Prostate gland (tissue), 2 donors: ENCODE measurements around the gene PAN2. TPM values are rescaled to one million over a fixed set of nuclear protein-coding genes. Genes with fewer than 3 reads are reported as not detected.

Source experiments
- DNase-seq: peaks from one replicate; pipeline ENCODE4 v3.0.0-alpha.2; 2019; ENCODE audit warnings: low spot score
- H3K27ac ChIP-seq, 2 donors: fragments of 200-600 bp; sonication (generic); 2 replicates each; pipeline ENCODE4 v1.5.1; 2017 to 2019
- H3K27me3 ChIP-seq: fragments of 200-600 bp; sonication (generic); replicated peaks from 2 replicates; pipeline ENCODE4 v1.5.1; 2019; ENCODE audit not compliant: insufficient read depth
- H3K36me3 ChIP-seq, 2 donors: fragments of 200-600 bp; sonication (generic); 1 replicate in 1 of 2; 2 replicates in 1 of 2; pipeline versions ENCODE4 v1.5.1 to v1.8.1; 2017 to 2019
- H3K4me1 ChIP-seq: fragments of 200-600 bp; sonication (generic); replicated peaks from 2 replicates; pipeline ENCODE4 v1.5.1; 2019
- H3K4me3 ChIP-seq, 2 donors: fragments of 200-600 bp; sonication (generic); 2 replicates each; pipeline ENCODE4 v1.5.1; 2017 to 2019
- H3K9me3 ChIP-seq: fragments of 200-600 bp; sonication (generic); 2 replicates; pipeline ENCODE4 v1.5.1; 2017
- POLR2A ChIP-seq: fragments of 450-650 bp; IDR thresholded peaks from one replicate; pipeline ENCODE4 v1.6.1; 2016; ENCODE audit warnings: antibody characterized with exemption, mild to moderate bottlenecking
- POLR2AphosphoS5 ChIP-seq: sonication (generic); formaldehyde crosslinking; IDR thresholded peaks from one replicate; pipeline ENCODE4 v1.6.1; 2017; ENCODE audit warnings: antibody characterized with exemption
- whole genome bisulfite sequencing: methylation state at CpG from one replicate; pipeline ENCODE4 v1.1.5; 2018; 5-methylcytosine and 5-hydroxymethylcytosine counted together
- intact Hi-C: fragments of 100-400 bp; cut with DNase I; formaldehyde crosslinking; loops from one replicate; pipeline ENCODE4 v1.14.2; 2022
- total RNA-seq, 2 donors: library from RNA; depleted of rRNA; stranded (reverse); fragments of >200 nt; gene quantifications; one replicate each; pipeline ENCODE4 v1.1.0, GENCODE V29; 2016
- TF ChIP-seq, protein P1 (sequence below), 4 experiments: fragments of 200-600 bp in 2 of 4; fragments of 450-650 bp in 2 of 4; sonication (generic) in 2 of 4; IDR thresholded peaks; 1 replicate in 3 of 4; 2 replicates in 1 of 4; pipeline ENCODE4 v1.5.1; 2016 to 2019; ENCODE audit warnings: antibody characterized with exemption in 4 of 4, mild to moderate bottlenecking in 2 of 4, moderate library complexity in 2 of 4

PAN2 gene
- total RNA-seq, 2 donors from 2014 or later: 31.8 to 60.8 TPM

DNA sequence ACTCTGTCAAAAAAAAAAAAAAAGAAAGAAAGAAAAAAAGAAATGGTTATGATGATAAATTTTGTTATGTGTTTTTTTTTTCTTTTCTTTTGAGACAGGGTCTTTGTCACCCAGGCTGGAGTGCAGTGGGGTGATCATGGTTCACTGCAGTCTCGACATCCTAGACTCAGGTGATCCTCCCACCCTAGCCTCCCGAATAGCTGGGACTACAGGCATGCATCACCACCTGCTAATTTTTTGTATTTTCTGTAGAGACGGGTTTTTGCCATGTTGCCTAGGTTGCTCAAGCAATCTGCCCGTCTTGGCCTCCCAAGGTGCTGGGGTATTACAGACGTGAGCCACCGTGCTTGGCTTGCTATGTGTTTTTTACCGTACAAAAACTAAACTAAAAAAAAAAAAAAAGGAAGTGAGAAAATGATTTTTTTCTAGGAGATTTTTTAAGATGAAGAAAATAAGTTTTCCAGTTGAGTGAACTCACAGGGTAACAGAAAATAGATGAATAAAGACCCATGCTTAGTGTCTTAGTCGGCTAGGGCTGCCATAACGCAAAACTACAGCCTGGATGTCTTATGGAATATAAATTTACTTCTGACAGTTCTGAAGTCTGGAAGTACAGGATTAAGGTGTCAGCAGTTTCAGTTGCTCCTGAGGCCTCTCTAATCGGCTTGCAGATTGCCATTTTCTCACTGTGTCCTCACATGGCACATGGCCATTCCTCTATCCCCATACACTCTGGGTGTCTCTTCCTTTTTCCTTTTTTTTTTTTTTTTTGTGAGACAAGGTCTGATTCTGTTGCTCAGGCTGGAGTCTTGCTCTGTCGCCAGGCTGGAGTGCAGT is 42.0 kb upstream of the PAN2 start:
- no peak for DNase-seq
- Histone ChIP-seq H3K4me3 (no peak overlapping the region), H3K27me3 (no peaks in the 10 kb centered on the region), H3K36me3 (no peaks in the 10 kb centered on the region), H3K4me1 (no peaks in the 10 kb centered on the region), H3K27ac (no peak overlapping the region), H3K9me3 (no peaks in the 10 kb centered on the region)
- 80% methylated on average over 11 of the region's 11 CpGs for WGBS
- TF ChIP-seq POLR2A: no peak
- TF ChIP-seq, protein P1, sequence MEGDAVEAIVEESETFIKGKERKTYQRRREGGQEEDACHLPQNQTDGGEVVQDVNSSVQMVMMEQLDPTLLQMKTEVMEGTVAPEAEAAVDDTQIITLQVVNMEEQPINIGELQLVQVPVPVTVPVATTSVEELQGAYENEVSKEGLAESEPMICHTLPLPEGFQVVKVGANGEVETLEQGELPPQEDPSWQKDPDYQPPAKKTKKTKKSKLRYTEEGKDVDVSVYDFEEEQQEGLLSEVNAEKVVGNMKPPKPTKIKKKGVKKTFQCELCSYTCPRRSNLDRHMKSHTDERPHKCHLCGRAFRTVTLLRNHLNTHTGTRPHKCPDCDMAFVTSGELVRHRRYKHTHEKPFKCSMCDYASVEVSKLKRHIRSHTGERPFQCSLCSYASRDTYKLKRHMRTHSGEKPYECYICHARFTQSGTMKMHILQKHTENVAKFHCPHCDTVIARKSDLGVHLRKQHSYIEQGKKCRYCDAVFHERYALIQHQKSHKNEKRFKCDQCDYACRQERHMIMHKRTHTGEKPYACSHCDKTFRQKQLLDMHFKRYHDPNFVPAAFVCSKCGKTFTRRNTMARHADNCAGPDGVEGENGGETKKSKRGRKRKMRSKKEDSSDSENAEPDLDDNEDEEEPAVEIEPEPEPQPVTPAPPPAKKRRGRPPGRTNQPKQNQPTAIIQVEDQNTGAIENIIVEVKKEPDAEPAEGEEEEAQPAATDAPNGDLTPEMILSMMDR (IDR thresholded peaks at IDR 0.05): no peak
- TF ChIP-seq POLR2AphosphoS5: no peak
- intact Hi-C loops: no loop called here

DNA sequence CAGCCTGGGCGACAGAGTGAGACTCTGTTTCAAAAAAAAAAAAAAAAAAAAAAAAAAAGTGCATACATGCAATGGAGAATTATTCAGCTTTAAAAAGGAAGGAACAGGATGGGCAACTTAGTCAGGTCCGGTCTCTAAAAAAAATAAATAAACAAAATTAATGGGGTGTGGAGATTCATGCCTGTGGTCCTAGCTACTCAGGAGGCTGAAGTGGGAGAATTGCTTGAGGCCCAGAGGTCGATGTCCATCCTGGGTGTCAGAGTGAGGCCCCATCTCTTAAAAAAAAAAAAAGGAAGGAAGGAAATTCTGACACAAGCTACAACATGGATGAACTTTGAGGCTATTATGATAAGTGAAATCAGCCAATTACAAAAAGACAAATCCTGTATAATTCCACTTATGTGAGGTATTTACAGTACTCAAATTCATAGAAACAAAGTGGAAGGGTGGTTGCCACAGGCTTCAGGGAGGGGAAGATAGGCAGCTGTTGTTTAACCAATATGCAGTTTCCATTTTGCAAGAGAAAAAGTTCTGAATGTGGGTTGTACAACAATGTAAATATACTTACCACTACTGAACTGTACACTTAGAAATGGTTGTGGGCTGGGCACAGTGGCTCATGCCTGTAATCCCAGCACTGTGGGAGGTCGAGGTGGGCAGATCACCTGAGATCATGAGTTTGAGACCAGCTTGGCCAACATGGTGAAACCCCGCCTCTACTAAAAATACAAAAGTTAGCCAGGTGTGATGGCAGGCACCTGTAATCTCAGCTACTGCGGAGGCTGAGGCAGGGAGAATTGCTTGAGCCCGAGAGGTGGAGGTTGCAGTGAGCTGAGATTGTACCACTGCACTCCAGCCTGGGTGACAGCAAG is 41.2 kb upstream of the PAN2 start:
- H3K36me3 ChIP-seq: no peaks in the 10 kb centered on the region
- H3K4me1 ChIP-seq: no peaks in the 10 kb centered on the region
- H3K4me3 ChIP-seq: no peak overlapping the region
- WGBS: 64% methylated on average over 7 of the region's 7 CpGs
- no peaks in the 10 kb centered on the region for H3K9me3 ChIP-seq
- no peak overlapping the region for H3K27ac ChIP-seq
- intact Hi-C loops: no loop called here
- DNase-seq: no peak
- TF ChIP-seq POLR2A: no peak
- TF ChIP-seq, protein P1 (IDR thresholded peaks at IDR 0.05): no peak
- TF ChIP-seq POLR2AphosphoS5: no peak
- no peaks in the 10 kb centered on the region for H3K27me3 ChIP-seq

DNA sequence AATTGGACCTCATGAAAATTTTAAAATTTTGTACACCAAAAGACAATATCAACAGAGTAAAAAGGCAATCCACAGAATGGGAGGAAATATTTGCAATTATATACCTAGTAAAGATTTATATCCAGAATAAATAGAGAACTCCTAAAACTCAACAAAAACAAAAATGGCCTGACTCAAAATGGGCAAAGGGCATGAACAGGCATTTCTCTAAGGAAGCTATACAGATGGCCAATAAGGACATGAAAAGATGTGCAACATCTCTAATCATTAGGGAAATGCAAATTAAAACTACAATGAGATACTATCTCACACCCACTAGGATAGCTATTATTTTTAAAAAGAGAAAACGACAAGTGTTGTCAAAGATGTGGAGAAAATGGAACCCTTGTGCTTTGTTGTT is 39.7 kb upstream of the PAN2 start:
- no peaks in the 10 kb centered on the region for H3K4me1 ChIP-seq
- DNase-seq: no peak
- no peak overlapping the region for H3K4me3 ChIP-seq
- WGBS: 97% methylated on average over 1 of the region's 1 CpG
- H3K27me3 ChIP-seq: no peaks in the 10 kb centered on the region
- no peaks in the 10 kb centered on the region for H3K9me3 ChIP-seq
- H3K36me3 ChIP-seq: no peaks in the 10 kb centered on the region
- TF ChIP-seq POLR2A: no peak
- TF ChIP-seq, protein P1 (IDR thresholded peaks at IDR 0.05): no peak
- no peak for TF ChIP-seq POLR2AphosphoS5
- H3K27ac ChIP-seq: no peak overlapping the region
- intact Hi-C loops: no loop called here

DNA sequence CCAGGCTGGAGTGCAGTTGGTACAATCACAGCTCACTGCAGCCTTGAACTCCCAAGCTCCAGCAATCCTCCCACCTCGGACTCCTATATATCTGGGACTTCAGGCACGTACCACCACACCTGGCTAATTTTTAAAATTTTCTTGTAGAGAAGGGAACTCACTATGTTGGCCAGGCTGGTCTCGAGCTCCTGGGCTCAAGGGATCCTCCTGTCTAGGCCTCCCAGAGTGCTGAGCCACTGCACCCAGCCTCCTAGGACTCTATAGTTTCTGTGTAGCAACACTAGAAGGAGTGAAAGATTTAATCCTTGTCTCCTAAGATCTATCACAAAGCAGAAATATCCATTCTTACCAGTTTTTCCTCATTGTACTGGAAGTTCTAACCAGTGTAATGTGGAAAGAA is 33.1 kb upstream of the PAN2 start:
- 80% methylated on average over 3 of the region's 3 CpGs for WGBS
- no peak for DNase-seq
- TF ChIP-seq POLR2AphosphoS5 (no peak), POLR2A (no peak)
- TF ChIP-seq, protein P1 (IDR thresholded peaks at IDR 0.05): no peak
- no peaks in the 10 kb centered on the region for H3K4me1 ChIP-seq
- no peaks in the 10 kb centered on the region for H3K36me3 ChIP-seq
- H3K9me3 ChIP-seq: no peaks in the 10 kb centered on the region
- H3K27ac ChIP-seq: no peak overlapping the region
- H3K4me3 ChIP-seq: no peak overlapping the region
- H3K27me3 ChIP-seq: no peaks in the 10 kb centered on the region
- intact Hi-C loops: no loop called here
